Measurements from ENCODE around the gene TMED10. TPM values are rescaled to one million over a fixed set of nuclear protein-coding genes. Genes with fewer than 3 reads are reported as not detected.
"Not testable (repeated sequence)": the region's sequence is repeated elsewhere in the genome, so short reads cannot be mapped to it uniquely, and the experiment has no call there.

The TMED10 gene
- total RNA-seq, 1 donor from 2014 or later, result 361 TPM

GRCh38 chr14:75155169-75155568 lies 21.2 kb downstream of the TMED10 start:
- H3K9me3 Mint-ChIP-seq (ENCODE audit: low read depth), result no peaks in the 10 kb centered on the region
- no peaks in the 10 kb centered on the region for H3K27me3 Mint-ChIP-seq (ENCODE audit: low read depth)
- DNase-seq (ENCODE audit: low spot score), result no peak
- TF ChIP-seq CTCF (IDR thresholded peaks at IDR 0.05), result no peak
- H3K4me3 Mint-ChIP-seq (ENCODE audit: unreplicated experiment), result no peak overlapping the region
- H3K36me3 Mint-ChIP-seq (ENCODE audit: low read depth), result peaks cover 2% of the 10 kb centered on the region
- peaks cover 47% of the 10 kb centered on the region for H3K4me1 Mint-ChIP-seq (ENCODE audit: low read depth)
- no peak overlapping the region for H3K27ac Mint-ChIP-seq (ENCODE audit: unreplicated experiment)

GRCh38 chr14:75153295-75153694 lies 23.1 kb downstream of the TMED10 start:
- no peak overlapping the region for H3K4me3 Mint-ChIP-seq (ENCODE audit: unreplicated experiment)
- H3K27me3 Mint-ChIP-seq (ENCODE audit: low read depth), result no peaks in the 10 kb centered on the region
- TF ChIP-seq CTCF (IDR thresholded peaks at IDR 0.05), result no peak
- H3K9me3 Mint-ChIP-seq (ENCODE audit: low read depth), result no peaks in the 10 kb centered on the region
- peaks cover 10% of the 10 kb centered on the region for H3K36me3 Mint-ChIP-seq (ENCODE audit: low read depth)
- no peak for DNase-seq (ENCODE audit: low spot score)
- H3K27ac Mint-ChIP-seq (ENCODE audit: unreplicated experiment), result no peak overlapping the region
- peaks cover 48% of the 10 kb centered on the region for H3K4me1 Mint-ChIP-seq (ENCODE audit: low read depth)

- no peaks in the 10 kb centered on the region for H3K9me3 Mint-ChIP-seq (ENCODE audit: low read depth)
- peaks cover 51% of the 10 kb centered on the region for H3K4me1 Mint-ChIP-seq (ENCODE audit: low read depth)
- no peak for DNase-seq (ENCODE audit: low spot score)
- no peak overlapping the region for H3K27ac Mint-ChIP-seq (ENCODE audit: unreplicated experiment)
- H3K36me3 Mint-ChIP-seq (ENCODE audit: low read depth), result peaks cover 10% of the 10 kb centered on the region
- H3K4me3 Mint-ChIP-seq (ENCODE audit: unreplicated experiment), result no peak overlapping the region
- H3K27me3 Mint-ChIP-seq (ENCODE audit: low read depth), result no peaks in the 10 kb centered on the region
- no peak for TF ChIP-seq CTCF (IDR thresholded peaks at IDR 0.05)
These were observed 24.6 kb downstream of the TMED10 start for GRCh38 chr14:75151851-75152250.

- DNase-seq (ENCODE audit: low spot score); H3K4me3 Mint-ChIP-seq (ENCODE audit: unreplicated experiment); H3K9me3 Mint-ChIP-seq (ENCODE audit: low read depth); H3K27ac Mint-ChIP-seq (ENCODE audit: unreplicated experiment); H3K27me3 Mint-ChIP-seq (ENCODE audit: low read depth): not testable (repeated sequence)
- peaks cover 14% of the 10 kb centered on the region for H3K36me3 Mint-ChIP-seq (ENCODE audit: low read depth)
- peaks cover 54% of the 10 kb centered on the region for H3K4me1 Mint-ChIP-seq (ENCODE audit: low read depth)
These were observed 25.8 kb downstream of the TMED10 start for GRCh38 chr14:75150637-75151036.

- Mint-ChIP-seq H3K9me3 (ENCODE audit: low read depth) (no peaks in the 10 kb centered on the region), H3K27me3 (ENCODE audit: low read depth) (no peaks in the 10 kb centered on the region), H3K4me3 (ENCODE audit: unreplicated experiment) (no peak overlapping the region), H3K4me1 (ENCODE audit: low read depth) (peaks cover 51% of the 10 kb centered on the region), H3K27ac (ENCODE audit: unreplicated experiment) (no peak overlapping the region), H3K36me3 (ENCODE audit: low read depth) (peaks cover 14% of the 10 kb centered on the region)
- TF ChIP-seq CTCF (IDR thresholded peaks at IDR 0.05), result no peak
- DNase-seq (ENCODE audit: low spot score), result no peak
These were observed 26.3 kb downstream of the TMED10 start for GRCh38 chr14:75150150-75150549.

- Mint-ChIP-seq H3K27ac (ENCODE audit: unreplicated experiment) (peak overlapping the region; percentile 83), H3K4me1 (ENCODE audit: low read depth) (peaks cover 55% of the 10 kb centered on the region), H3K36me3 (ENCODE audit: low read depth) (peaks cover 15% of the 10 kb centered on the region), H3K27me3 (ENCODE audit: low read depth) (no peaks in the 10 kb centered on the region), H3K9me3 (ENCODE audit: low read depth) (no peaks in the 10 kb centered on the region), H3K4me3 (ENCODE audit: unreplicated experiment) (peak overlapping the region; percentile 56)
- DNase-seq (ENCODE audit: low spot score), result no peak
- TF ChIP-seq CTCF (IDR thresholded peaks at IDR 0.05), result peak; percentile 81
These were observed 28.9 kb downstream of the TMED10 start for GRCh38 chr14:75147423-75148071.
